LHCN-M2 (cell line): ENCODE results near the gene KHK. TPM values are rescaled to one million over a fixed set of nuclear protein-coding genes. Genes with fewer than 3 reads are reported as not detected.
A peak's percentile ranks its signal among the peaks of the same experiment; 100 is the strongest.

Source experiments
- DNase-seq: peaks from one replicate; pipeline ENCODE4 v3.0.0-alpha.2; 2012; ENCODE audit warnings: low read depth
- polyA plus RNA-seq: library from polyadenylated mRNA; unstranded; fragments of >200 nt; gene quantifications from one replicate; pipeline ENCODE4 v1.2.1, GENCODE V29; 2012; ENCODE audit warnings: missing spikeins
- total RNA-seq: library from RNA; depleted of rRNA; stranded (reverse); fragments of >200 nt; gene quantifications from 2 replicates; pipeline ENCODE4 v1.2.3, GENCODE V29; 2014; rRNA removed

The KHK gene
- total RNA-seq = 0.51 and 0.52 TPM in 2 replicates
- polyA plus RNA-seq = 0.32 TPM

GRCh38 chr2:27086724-27087593, at the start of gene KHK:
KHK (plus strand) TSS chr2:27086772; CDS start chr2:27087260, 488 bp downstream.
- DNase-seq = no peak

GRCh38 chr2:27038012-27038411, 48.6 kb upstream of the KHK start:
- no peak for DNase-seq

DNA sequence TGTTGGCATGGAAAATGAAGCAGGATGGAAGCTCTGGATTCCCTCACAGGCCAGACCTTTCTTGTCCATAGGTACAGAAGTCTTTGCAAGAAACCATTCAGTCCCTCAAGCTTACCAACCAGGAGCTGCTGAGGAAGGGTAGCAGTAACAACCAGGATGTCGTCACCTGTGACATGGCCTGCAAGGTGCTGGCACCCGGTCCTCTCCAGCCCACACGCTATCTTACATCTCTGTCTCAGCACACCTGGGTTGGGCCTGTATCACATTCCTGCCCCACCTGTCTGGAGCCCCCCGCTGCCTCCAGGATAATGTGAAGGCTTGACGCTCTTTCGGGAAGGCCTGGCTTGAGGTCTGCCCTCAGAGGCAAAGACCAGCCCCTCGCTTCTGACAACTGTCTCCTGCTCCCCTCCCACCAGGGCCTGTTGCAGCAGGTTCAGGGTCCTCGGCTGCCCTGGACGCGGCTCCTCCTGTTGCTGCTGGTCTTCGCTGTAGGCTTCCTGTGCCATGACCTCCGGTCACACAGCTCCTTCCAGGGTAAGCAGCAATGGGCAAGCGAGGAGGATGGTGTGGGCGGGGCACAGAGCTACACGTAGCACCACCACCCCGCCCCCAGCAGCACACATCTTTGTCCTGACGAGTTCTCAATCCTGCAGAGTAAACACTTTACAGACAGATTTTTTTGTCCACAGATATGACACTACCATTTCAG, 47.8 kb upstream of the KHK start:
- DNase-seq = no peak

GRCh38 chr2:27039426-27039825, 47.1 kb upstream of the KHK start:
- no peak for DNase-seq

- no peak for DNase-seq
Measured at GRCh38 chr2:27039871-27040270, 46.7 kb upstream of the KHK start.

DNA sequence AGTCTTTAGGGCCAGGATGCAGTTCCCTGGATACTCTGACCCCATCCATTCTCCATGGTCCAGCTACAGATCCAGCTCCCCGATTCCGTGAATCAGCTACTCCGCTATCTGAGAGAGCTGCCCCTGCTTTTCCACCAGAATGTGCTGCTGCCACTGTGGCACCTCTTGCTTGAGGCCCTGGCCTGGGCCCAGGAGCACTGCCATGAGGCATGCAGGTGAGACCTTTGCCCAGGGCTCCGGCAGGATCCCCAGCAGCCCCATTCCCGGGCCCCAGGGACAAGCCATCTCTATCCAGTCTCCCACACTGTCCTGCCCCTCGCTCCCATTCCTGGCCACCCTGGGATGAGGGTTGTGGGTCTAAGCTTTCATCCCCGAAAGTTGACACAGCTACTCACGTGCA, 46.3 kb upstream of the KHK start:
- DNase-seq = no peak

GRCh38 chr2:27041752-27042151, 44.8 kb upstream of the KHK start:
- DNase-seq = no peak

- no peak for DNase-seq
Measured at GRCh38 chr2:27042159-27042661, 44.4 kb upstream of the KHK start.

DNA sequence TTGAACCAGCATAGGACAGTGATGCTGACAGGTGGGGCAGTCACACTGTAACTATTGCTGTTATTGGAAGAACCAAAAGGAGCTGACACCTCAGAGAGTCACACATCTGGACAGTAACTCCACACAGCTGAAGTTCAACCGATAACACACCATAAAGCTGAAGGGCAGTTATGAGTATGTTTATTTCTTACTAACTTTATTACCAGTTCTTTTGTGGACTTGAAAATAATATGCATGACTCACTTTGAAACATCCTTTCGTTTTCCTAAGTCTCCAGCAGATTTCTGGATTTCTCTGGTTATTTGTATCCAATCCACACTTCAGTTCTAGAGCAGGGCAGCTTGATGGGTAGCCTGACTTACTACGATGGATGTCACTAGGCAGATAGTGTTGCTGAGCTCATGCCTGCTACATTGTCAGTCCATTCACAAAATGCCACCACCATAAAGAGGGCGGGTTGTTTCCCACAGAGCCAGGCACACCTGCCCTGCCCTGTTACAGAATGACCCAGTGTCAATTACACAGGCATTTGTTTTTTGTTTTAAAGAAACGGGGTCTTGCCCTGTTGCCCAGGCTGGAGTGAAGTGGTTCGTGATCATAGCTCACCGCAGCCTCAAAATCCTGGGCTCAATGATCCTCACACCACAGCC, 43.5 kb upstream of the KHK start:
- DNase-seq = peak; percentile 46

GRCh38 chr2:27049422-27050280, 36.9 kb upstream of the KHK start:
- DNase-seq = no peak

- peak; percentile 95 for DNase-seq
Measured at GRCh38 chr2:27050281-27050995, 36.1 kb upstream of the KHK start.

- peak; percentile 88 for DNase-seq
Measured at GRCh38 chr2:27050996-27051901, 35.3 kb upstream of the KHK start, which contains the start of gene AGBL5. AGBL5 (plus strand) TSS chr2:27051668; CDS start chr2:27052959, 1,291 bp downstream.

- DNase-seq = no peak
Measured at GRCh38 chr2:27051902-27052645, 34.5 kb upstream of the KHK start.

DNA sequence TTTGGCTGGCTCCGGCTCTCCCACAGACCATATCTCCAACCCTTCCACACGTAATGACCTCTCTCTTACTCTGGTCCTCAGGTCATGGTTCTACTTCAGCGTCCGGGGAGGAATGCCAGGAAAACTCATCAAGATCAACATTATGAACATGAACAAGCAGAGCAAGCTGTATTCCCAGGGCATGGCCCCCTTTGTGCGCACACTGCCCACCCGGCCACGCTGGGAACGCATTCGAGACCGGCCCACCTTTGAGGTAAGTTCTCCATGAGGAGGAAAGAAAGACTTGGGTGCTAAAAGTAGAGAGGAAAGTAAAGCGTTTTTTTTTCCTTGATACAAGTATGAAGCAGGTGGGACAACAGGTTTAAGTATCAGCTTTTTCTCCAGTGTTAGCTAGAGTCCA, 33.3 kb upstream of the KHK start:
- no peak for DNase-seq

DNA sequence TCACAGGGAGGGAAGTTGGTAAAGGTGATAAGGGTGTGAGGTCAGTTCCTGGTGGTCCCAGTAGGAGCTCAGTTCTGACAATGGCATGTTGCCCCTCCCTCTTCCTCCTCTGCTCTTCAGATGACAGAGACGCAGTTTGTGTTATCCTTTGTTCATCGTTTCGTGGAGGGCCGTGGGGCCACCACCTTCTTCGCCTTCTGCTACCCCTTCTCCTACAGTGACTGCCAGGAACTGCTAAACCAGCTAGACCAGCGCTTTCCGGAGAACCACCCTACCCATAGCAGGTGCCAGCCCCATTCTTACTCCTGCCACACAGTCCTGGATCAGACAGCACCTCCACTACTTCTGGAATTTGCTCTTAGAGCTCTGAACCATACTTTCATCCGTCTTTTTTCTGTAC, 32.8 kb upstream of the KHK start:
- DNase-seq = no peak

DNA sequence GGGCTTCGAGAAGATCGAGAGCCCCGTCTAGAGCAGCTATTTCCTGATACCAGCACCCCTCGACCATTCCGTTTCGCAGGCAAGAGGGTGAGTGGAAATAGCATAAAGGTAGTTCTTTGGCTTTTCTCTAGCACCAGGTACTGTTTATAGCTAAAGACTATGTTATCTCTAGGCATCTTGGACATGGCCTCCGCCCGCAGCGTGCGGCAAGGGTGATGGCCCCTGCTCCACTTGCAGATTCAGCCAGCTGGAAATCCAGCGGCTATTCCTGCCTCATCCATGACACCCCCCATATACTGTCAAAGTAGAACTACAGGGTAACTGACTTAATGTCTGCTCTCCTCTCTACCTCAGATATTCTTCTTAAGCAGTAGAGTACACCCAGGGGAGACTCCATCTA, 31.9 kb upstream of the KHK start:
- no peak for DNase-seq

GRCh38 chr2:27057184-27057583, 29.4 kb upstream of the KHK start:
- DNase-seq = no peak

GRCh38 chr2:27058210-27058609, 28.4 kb upstream of the KHK start:
- no peak for DNase-seq
